ENCODE data around the gene PRIMA1. TPM values are rescaled to one million over a fixed set of nuclear protein-coding genes. Genes with fewer than 3 reads are reported as not detected.

PRIMA1 gene
- total RNA-seq, 1 experiment from 2014 or later: not detected

- no peak overlapping the region for H2AFZ ChIP-seq (ENCODE audit: low read length)
- H4K20me1 ChIP-seq (ENCODE audit: insufficient read depth, low read depth, low read length): no peaks in the 10 kb centered on the region
- H3K27ac ChIP-seq (ENCODE audit: low read length): no peak overlapping the region
- DNase-seq: no peak
- H3K9ac ChIP-seq (ENCODE audit: low read length): no peak overlapping the region
- H3K4me1 ChIP-seq (ENCODE audit: low read length): no peaks in the 10 kb centered on the region
- no peaks in the 10 kb centered on the region for H3K27me3 ChIP-seq (ENCODE audit: low read length)
- H3K9me3 ChIP-seq (ENCODE audit: low read length): no peaks in the 10 kb centered on the region
- H3K9me2 ChIP-seq (replicated peaks; ENCODE audit: insufficient read depth, low read length): no peaks in the 10 kb centered on the region
- no peaks in the 10 kb centered on the region for H3K79me2 ChIP-seq (ENCODE audit: low read length)
- no peak overlapping the region for H3K4me3 ChIP-seq (ENCODE audit: low read length)
- H3K36me3 ChIP-seq (ENCODE audit: insufficient read depth, low read length): no peaks in the 10 kb centered on the region
- no peak overlapping the region for H3K4me2 ChIP-seq (ENCODE audit: low read depth, low read length, poor library complexity, severe bottlenecking)
Observed at GRCh38 chr14:93735206-93735605, 53.1 kb downstream of the PRIMA1 start.

- no peaks in the 10 kb centered on the region for H3K4me1 ChIP-seq (ENCODE audit: low read length)
- no peaks in the 10 kb centered on the region for H3K9me3 ChIP-seq (ENCODE audit: low read length)
- H3K9me2 ChIP-seq (replicated peaks; ENCODE audit: insufficient read depth, low read length): no peaks in the 10 kb centered on the region
- H4K20me1 ChIP-seq (ENCODE audit: insufficient read depth, low read depth, low read length): no peaks in the 10 kb centered on the region
- no peaks in the 10 kb centered on the region for H3K27me3 ChIP-seq (ENCODE audit: low read length)
- no peak overlapping the region for H3K4me2 ChIP-seq (ENCODE audit: low read depth, low read length, poor library complexity, severe bottlenecking)
- no peak overlapping the region for H3K9ac ChIP-seq (ENCODE audit: low read length)
- H3K27ac ChIP-seq (ENCODE audit: low read length): no peak overlapping the region
- H3K79me2 ChIP-seq (ENCODE audit: low read length): no peaks in the 10 kb centered on the region
- no peak overlapping the region for H3K4me3 ChIP-seq (ENCODE audit: low read length)
- no peak overlapping the region for H2AFZ ChIP-seq (ENCODE audit: low read length)
- no peaks in the 10 kb centered on the region for H3K36me3 ChIP-seq (ENCODE audit: insufficient read depth, low read length)
- peak; percentile 72 for DNase-seq
Observed at GRCh38 chr14:93734086-93734822, 54.0 kb downstream of the PRIMA1 start.

- Histone ChIP-seq H3K9me2 (replicated peaks; ENCODE audit: insufficient read depth, low read length) (no peaks in the 10 kb centered on the region), H3K4me1 (ENCODE audit: low read length) (no peaks in the 10 kb centered on the region), H4K20me1 (ENCODE audit: insufficient read depth, low read depth, low read length) (no peaks in the 10 kb centered on the region), H3K36me3 (ENCODE audit: insufficient read depth, low read length) (no peaks in the 10 kb centered on the region), H3K79me2 (ENCODE audit: low read length) (no peaks in the 10 kb centered on the region), H3K27ac (ENCODE audit: low read length) (no peak overlapping the region), H3K9ac (ENCODE audit: low read length) (no peak overlapping the region), H2AFZ (ENCODE audit: low read length) (no peak overlapping the region), H3K4me3 (ENCODE audit: low read length) (no peak overlapping the region), H3K4me2 (ENCODE audit: low read depth, low read length, poor library complexity, severe bottlenecking) (no peak overlapping the region), H3K9me3 (ENCODE audit: low read length) (no peaks in the 10 kb centered on the region), H3K27me3 (ENCODE audit: low read length) (no peaks in the 10 kb centered on the region)
- no peak for DNase-seq
Observed at GRCh38 chr14:93733631-93734030, 54.7 kb downstream of the PRIMA1 start.

GRCh38 chr14:93733231-93733630 is 55.1 kb downstream of the PRIMA1 start:
- peak; percentile 60 for DNase-seq
- no peaks in the 10 kb centered on the region for H3K4me1 ChIP-seq (ENCODE audit: low read length)
- H4K20me1 ChIP-seq (ENCODE audit: insufficient read depth, low read depth, low read length): no peaks in the 10 kb centered on the region
- H3K9me2 ChIP-seq (replicated peaks; ENCODE audit: insufficient read depth, low read length): no peaks in the 10 kb centered on the region
- no peaks in the 10 kb centered on the region for H3K27me3 ChIP-seq (ENCODE audit: low read length)
- H3K4me2 ChIP-seq (ENCODE audit: low read depth, low read length, poor library complexity, severe bottlenecking): no peak overlapping the region
- no peaks in the 10 kb centered on the region for H3K79me2 ChIP-seq (ENCODE audit: low read length)
- no peak overlapping the region for H3K27ac ChIP-seq (ENCODE audit: low read length)
- no peak overlapping the region for H3K4me3 ChIP-seq (ENCODE audit: low read length)
- no peaks in the 10 kb centered on the region for H3K9me3 ChIP-seq (ENCODE audit: low read length)
- no peak overlapping the region for H2AFZ ChIP-seq (ENCODE audit: low read length)
- no peaks in the 10 kb centered on the region for H3K36me3 ChIP-seq (ENCODE audit: insufficient read depth, low read length)
- no peak overlapping the region for H3K9ac ChIP-seq (ENCODE audit: low read length)

- Histone ChIP-seq H2AFZ (ENCODE audit: low read length) (no peak overlapping the region), H3K27me3 (ENCODE audit: low read length) (no peaks in the 10 kb centered on the region), H4K20me1 (ENCODE audit: insufficient read depth, low read depth, low read length) (no peaks in the 10 kb centered on the region), H3K9me3 (ENCODE audit: low read length) (no peaks in the 10 kb centered on the region), H3K4me3 (ENCODE audit: low read length) (no peak overlapping the region), H3K27ac (ENCODE audit: low read length) (no peak overlapping the region), H3K79me2 (ENCODE audit: low read length) (no peaks in the 10 kb centered on the region), H3K4me2 (ENCODE audit: low read depth, low read length, poor library complexity, severe bottlenecking) (no peak overlapping the region), H3K4me1 (ENCODE audit: low read length) (no peaks in the 10 kb centered on the region), H3K36me3 (ENCODE audit: insufficient read depth, low read length) (no peaks in the 10 kb centered on the region), H3K9me2 (replicated peaks; ENCODE audit: insufficient read depth, low read length) (no peaks in the 10 kb centered on the region), H3K9ac (ENCODE audit: low read length) (no peak overlapping the region)
- no peak for DNase-seq
Observed at GRCh38 chr14:93732524-93732923, 55.8 kb downstream of the PRIMA1 start.

GRCh38 chr14:93731753-93732152 is 56.5 kb downstream of the PRIMA1 start:
- DNase-seq: no peak
- Histone ChIP-seq H3K27me3 (ENCODE audit: low read length) (no peaks in the 10 kb centered on the region), H3K9ac (ENCODE audit: low read length) (no peak overlapping the region), H4K20me1 (ENCODE audit: insufficient read depth, low read depth, low read length) (no peaks in the 10 kb centered on the region), H3K4me1 (ENCODE audit: low read length) (no peaks in the 10 kb centered on the region), H3K27ac (ENCODE audit: low read length) (no peak overlapping the region), H3K79me2 (ENCODE audit: low read length) (no peaks in the 10 kb centered on the region), H3K4me3 (ENCODE audit: low read length) (no peak overlapping the region), H3K9me3 (ENCODE audit: low read length) (no peaks in the 10 kb centered on the region), H3K36me3 (ENCODE audit: insufficient read depth, low read length) (no peaks in the 10 kb centered on the region), H2AFZ (ENCODE audit: low read length) (no peak overlapping the region), H3K9me2 (replicated peaks; ENCODE audit: insufficient read depth, low read length) (no peaks in the 10 kb centered on the region), H3K4me2 (ENCODE audit: low read depth, low read length, poor library complexity, severe bottlenecking) (no peak overlapping the region)

- H3K9ac ChIP-seq (ENCODE audit: low read length): no peak overlapping the region
- H3K4me2 ChIP-seq (ENCODE audit: low read depth, low read length, poor library complexity, severe bottlenecking): no peak overlapping the region
- H3K9me2 ChIP-seq (replicated peaks; ENCODE audit: insufficient read depth, low read length): no peaks in the 10 kb centered on the region
- no peak overlapping the region for H3K27ac ChIP-seq (ENCODE audit: low read length)
- no peak overlapping the region for H2AFZ ChIP-seq (ENCODE audit: low read length)
- no peaks in the 10 kb centered on the region for H3K27me3 ChIP-seq (ENCODE audit: low read length)
- no peaks in the 10 kb centered on the region for H4K20me1 ChIP-seq (ENCODE audit: insufficient read depth, low read depth, low read length)
- no peak overlapping the region for H3K4me3 ChIP-seq (ENCODE audit: low read length)
- no peaks in the 10 kb centered on the region for H3K9me3 ChIP-seq (ENCODE audit: low read length)
- no peak for DNase-seq
- no peaks in the 10 kb centered on the region for H3K36me3 ChIP-seq (ENCODE audit: insufficient read depth, low read length)
- H3K79me2 ChIP-seq (ENCODE audit: low read length): no peaks in the 10 kb centered on the region
- H3K4me1 ChIP-seq (ENCODE audit: low read length): no peaks in the 10 kb centered on the region
Observed at GRCh38 chr14:93729993-93730392, 58.3 kb downstream of the PRIMA1 start.

GRCh38 chr14:93728651-93729016 is 59.7 kb downstream of the PRIMA1 start:
- H3K4me3 ChIP-seq (ENCODE audit: low read length): no peak overlapping the region

More at GRCh38 chr14:93728651-93729016, 59.7 kb downstream of the PRIMA1 start:
- no peak overlapping the region for H3K4me2 ChIP-seq (ENCODE audit: low read depth, low read length, poor library complexity, severe bottlenecking)
- H3K9me3 ChIP-seq (ENCODE audit: low read length): no peaks in the 10 kb centered on the region
- no peaks in the 10 kb centered on the region for H3K79me2 ChIP-seq (ENCODE audit: low read length)
- H3K9me2 ChIP-seq (replicated peaks; ENCODE audit: insufficient read depth, low read length): no peaks in the 10 kb centered on the region
- no peak overlapping the region for H3K27ac ChIP-seq (ENCODE audit: low read length)
- no peaks in the 10 kb centered on the region for H4K20me1 ChIP-seq (ENCODE audit: insufficient read depth, low read depth, low read length)
- DNase-seq: no peak
- no peaks in the 10 kb centered on the region for H3K36me3 ChIP-seq (ENCODE audit: insufficient read depth, low read length)
- no peak overlapping the region for H2AFZ ChIP-seq (ENCODE audit: low read length)
- no peaks in the 10 kb centered on the region for H3K4me1 ChIP-seq (ENCODE audit: low read length)
- no peaks in the 10 kb centered on the region for H3K27me3 ChIP-seq (ENCODE audit: low read length)
- no peak overlapping the region for H3K9ac ChIP-seq (ENCODE audit: low read length)
